ENCODE measurements around the gene THRA.
A peak's percentile ranks its signal among the peaks of the same experiment; 100 is the strongest.

Gene THRA, protein sequence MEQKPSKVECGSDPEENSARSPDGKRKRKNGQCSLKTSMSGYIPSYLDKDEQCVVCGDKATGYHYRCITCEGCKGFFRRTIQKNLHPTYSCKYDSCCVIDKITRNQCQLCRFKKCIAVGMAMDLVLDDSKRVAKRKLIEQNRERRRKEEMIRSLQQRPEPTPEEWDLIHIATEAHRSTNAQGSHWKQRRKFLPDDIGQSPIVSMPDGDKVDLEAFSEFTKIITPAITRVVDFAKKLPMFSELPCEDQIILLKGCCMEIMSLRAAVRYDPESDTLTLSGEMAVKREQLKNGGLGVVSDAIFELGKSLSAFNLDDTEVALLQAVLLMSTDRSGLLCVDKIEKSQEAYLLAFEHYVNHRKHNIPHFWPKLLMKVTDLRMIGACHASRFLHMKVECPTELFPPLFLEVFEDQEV

DNA sequence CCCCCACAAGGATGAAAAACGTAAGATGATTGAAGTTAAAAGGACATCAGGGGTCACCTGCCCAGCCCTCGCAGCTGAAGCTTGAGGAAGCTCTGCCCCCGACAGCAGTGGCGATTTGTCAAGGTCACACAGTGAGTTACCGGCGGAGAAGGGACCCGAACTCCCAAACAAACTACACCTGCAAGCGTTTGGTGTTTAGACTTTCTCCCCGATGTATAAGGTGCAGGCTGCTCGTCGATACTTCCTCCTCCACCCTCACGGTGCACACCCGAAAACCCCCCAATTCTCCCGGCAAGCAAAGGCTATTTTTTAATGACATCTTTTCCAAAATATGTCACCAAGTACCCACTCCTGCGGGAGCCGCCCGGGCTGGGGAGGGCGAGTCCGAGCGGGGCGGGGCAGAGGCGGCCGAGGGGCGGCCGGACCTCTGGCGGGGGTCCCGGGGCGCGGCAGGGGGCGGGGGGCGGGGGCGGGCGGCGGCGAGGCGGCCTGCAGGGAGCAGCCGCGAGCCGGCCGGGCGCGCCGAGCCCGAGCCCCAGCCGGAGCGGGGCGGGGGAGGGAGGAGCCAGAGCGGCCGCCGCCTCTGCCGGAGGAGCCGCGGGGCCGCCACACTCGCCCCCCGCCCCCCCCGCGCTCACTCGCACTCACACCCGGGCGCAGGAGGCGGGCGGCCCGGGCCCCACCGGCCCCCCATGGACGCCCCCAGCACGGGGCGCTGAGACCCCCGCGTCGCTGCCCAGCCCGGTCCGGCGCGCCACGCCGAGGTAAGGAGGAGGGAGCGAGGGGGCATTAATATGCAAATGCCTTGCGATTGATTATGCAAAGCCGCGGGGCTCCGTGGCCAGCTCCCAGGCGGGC is at the start of gene THRA:
THRA (plus strand) TSS at position 637 of the 858 bp plus-strand sequence. CDS start 11,524 bp downstream, outside the sequence.
- peak; percentile 51 for DNase-seq

DNA sequence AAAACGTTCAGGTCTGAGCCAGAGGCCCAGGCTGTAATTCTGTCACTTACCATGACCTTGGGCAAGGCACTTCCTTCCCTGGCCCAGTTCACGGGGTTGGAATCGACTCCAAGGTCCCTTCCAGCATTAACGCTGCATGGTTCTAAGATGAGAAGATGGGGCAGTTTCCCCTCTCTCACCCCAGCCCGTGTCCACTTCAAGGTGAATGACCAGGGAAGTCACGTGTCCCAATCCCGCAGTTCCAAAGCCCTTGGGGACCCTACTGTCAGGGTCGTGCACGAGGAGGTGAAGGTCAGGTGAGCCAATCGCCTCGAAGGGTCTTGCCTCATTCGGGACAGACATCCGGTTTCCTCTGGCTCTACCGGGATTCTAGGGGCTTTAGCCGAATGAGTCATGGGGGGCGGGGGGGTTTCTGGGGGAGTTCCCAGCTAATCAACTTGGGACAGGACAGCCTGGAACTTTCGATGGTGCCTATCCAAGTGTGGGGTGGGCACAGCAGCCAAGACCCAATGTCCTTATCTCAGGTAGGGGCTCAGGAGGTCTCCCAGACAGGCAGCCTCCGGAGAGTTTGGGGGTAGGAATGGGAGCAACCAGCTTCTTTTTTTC is 48.3 kb upstream of the THRA start:
- DNase-seq: no peak

DNA sequence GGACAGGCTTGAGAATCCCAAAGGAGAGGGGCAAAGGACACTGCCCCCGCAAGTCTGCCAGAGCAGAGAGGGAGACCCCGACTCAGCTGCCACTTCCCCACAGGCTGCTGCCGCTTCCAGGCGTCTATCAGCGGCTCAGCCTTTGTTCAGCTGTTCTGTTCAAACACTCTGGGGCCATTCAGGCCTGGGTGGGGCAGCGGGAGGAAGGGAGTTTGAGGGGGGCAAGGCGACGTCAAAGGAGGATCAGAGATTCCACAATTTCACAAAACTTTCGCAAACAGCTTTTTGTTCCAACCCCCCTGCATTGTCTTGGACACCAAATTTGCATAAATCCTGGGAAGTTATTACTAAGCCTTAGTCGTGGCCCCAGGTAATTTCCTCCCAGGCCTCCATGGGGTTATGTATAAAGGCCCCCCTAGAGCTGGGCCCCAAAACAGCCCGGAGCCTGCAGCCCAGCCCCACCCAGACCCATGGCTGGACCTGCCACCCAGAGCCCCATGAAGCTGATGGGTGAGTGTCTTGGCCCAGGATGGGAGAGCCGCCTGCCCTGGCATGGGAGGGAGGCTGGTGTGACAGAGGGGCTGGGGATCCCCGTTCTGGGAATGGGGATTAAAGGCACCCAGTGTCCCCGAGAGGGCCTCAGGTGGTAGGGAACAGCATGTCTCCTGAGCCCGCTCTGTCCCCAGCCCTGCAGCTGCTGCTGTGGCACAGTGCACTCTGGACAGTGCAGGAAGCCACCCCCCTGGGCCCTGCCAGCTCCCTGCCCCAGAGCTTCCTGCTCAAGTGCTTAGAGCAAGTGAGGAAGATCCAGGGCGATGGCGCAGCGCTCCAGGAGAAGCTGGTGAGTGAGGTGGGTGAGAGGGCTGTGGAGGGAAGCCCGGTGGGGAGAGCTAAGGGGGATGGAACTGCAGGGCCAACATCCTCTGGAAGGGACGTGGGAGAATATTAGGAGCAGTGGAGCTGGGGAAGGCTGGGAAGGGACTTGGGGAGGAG is 47.5 kb upstream of the THRA start, which contains the start of gene CSF3:
CSF3 (plus strand) TSS at position 436 of the 993 bp plus-strand sequence; CDS start at position 471, 35 bp downstream.
- no peak for DNase-seq

DNA sequence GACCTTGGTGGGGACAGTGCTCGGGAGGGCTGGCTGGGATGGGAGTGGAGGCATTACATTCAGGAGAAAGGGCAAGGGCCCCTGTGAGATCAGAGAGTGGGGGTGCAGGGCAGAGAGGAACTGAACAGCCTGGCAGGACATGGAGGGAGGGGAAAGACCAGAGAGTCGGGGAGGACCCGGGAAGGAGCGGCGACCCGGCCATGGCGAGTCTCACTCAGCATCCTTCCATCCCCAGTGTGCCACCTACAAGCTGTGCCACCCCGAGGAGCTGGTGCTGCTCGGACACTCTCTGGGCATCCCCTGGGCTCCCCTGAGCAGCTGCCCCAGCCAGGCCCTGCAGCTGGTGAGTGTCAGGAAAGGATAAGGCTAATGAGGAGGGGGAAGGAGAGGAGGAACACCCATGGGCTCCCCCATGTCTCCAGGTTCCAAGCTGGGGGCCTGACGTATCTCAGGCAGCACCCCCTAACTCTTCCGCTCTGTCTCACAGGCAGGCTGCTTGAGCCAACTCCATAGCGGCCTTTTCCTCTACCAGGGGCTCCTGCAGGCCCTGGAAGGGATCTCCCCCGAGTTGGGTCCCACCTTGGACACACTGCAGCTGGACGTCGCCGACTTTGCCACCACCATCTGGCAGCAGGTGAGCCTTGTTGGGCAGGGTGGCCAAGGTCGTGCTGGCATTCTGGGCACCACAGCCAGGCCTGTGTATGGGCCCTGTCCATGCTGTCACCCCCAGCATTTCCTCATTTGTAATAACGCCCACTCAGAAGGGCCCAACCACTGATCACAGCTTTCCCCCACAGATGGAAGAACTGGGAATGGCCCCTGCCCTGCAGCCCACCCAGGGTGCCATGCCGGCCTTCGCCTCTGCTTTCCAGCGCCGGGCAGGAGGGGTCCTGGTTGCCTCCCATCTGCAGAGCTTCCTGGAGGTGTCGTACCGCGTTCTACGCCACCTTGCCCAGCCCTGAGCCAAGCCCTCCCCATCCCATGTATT is 46.5 kb upstream of the THRA start:
- no peak for DNase-seq

DNA sequence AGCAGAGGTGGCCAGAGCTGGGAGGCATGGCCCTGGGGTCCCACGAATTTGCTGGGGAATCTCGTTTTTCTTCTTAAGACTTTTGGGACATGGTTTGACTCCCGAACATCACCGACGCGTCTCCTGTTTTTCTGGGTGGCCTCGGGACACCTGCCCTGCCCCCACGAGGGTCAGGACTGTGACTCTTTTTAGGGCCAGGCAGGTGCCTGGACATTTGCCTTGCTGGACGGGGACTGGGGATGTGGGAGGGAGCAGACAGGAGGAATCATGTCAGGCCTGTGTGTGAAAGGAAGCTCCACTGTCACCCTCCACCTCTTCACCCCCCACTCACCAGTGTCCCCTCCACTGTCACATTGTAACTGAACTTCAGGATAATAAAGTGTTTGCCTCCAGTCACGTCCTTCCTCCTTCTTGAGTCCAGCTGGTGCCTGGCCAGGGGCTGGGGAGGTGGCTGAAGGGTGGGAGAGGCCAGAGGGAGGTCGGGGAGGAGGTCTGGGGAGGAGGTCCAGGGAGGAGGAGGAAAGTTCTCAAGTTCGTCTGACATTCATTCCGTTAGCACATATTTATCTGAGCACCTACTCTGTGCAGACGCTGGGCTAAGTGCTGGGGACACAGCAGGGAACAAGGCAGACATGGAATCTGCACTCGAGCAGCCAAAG is 45.2 kb upstream of the THRA start:
- no peak for DNase-seq

DNA sequence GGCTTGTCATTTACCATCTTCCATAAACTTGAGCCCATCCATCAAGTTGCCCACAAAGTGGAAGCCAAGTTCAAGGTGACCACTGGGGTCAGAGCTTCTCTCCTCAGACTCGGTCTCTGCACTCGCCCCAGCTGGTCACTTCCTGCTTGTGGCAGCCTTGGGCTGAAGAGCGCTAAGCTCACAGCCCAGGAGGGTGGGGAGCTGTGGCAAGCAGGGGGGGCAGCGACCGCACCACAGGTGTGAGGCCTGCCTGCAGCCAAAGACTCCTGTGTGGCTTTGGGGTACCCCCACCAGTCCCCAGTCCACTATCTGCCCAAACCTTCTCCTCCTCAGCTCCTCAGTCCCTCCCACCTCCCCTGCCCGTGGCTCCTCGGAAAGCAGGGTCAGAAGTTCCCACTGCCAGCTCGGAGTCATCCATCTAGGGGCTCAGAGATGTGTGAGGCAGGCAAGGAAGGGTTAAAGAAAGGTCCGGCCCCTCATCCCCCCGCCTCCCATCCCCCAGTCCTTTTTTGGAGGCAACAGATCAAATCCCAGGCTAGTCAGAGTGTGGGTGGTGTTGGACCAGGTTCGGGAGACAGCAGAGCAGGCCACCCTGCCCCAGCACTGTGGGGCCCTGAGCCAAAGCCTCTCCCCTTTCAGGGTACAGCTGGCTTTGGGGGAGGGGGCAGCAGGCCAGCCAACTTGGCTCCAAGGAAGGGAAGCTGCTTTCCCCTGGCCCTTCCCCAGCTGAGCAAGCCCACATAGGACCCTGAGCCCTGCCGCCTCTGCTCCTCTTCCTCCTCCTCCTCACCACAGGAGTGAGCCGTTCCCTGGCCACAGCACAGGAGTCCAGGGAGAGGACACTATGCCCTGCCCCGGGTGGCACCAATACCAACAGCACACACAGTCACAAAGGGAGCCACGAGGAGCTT is 44.3 kb upstream of the THRA start:
- DNase-seq: no peak

DNA sequence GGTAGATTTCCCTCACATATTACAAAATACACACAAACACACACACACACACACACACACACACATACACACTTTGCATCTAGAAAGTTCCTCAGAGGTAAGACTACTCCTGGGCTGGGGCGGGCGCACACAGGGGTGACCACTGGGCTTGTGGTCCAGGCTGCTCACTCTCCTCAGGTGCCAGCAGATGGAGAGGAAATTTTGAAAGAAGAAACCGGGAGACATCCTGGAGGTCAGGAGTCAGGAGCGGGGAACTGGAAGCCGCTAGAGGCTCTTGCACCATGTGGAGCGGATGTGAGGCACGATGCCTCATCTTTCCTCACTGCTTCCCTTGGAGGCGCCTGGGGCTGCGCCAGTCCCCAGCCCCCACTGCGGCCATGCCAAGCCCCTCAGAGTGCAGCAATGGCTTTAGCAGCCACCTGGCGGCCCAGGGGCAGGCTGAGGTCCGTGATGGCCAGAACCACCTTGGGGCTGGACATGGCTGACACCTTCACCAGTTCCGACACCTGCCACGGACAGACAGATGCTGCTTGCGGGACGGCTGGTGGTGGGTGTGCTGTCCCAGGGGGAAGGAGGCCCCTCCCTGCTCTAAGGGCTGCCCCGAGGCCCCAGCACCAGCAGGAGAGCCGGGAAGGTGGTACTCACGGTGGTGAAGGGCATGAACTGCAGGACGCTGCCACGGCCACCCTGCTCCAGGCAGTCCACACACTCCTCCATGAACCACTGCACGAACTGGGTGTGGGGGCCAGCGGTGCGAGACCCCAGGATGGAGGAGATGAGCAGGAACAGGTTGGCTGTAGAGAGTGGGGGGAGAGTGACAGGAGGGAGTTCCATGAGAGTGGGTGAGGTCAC is 43.4 kb upstream of the THRA start:
- no peak for DNase-seq

DNA sequence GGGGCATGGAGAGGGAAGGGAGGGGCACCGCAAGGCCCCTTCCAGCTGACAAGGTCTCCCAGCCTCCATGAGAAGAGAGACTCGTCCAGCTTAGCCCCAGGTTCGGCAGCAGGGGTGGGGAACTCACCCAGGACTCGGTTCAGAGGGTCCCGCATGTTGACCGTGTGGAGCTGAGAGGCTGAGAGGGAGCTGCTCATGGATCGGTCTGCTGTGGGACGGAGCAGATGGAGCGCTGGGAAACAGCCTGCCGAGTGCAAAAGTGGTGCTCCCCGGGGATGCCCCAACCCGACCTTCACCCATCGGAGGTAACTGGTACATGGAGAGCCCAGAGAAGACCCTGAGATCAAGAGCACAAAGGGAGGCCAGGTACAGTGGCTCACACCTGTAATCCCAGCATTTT is 42.6 kb upstream of the THRA start:
- no peak for DNase-seq

DNA sequence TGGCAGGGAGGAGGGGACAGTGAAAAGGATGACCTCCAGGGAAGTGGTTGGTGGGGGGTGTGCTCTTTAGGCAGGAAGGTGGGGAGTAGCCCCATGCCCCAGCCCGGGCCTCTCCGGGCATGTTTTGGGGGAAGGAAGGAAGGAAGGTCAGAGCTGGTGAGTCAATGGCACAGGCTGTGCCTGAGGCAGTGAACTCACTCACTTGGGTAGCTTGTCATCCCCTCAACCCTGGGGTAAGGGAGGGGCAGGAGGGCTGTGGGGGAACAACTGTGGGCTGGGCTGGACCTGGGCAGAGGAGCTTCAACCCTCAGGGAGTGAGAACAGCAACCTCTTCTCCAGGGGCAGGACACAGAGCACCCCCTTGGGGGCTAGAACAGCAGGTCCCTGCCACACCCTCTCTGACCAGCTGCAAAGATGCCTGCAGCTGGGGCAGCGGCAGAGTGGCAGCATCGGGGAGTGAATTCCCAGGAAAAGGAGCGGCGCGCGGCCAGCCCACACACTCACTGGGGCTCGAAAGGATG is 41.3 kb upstream of the THRA start:
- no peak for DNase-seq

DNA sequence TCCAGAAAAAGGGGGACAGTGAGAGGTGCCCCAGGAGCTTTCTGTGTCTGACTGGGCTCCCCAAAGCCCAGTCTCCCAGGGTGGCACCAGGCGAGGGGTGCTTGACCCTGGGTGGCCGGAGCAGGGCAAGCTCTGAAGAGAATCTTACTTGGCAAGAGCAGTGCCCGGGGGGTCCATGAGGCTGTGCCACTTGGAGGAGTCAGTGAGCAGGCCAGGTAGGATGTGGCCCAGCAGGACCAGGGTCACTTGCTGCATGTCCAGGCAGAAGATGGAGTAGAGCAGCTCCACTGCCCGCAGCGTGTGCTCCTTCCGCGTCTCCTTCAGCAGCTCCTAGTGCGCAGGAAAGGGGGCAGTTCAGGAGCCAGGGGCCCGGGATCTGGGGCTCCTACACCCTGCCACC is 40.3 kb upstream of the THRA start:
- no peak for DNase-seq

DNA sequence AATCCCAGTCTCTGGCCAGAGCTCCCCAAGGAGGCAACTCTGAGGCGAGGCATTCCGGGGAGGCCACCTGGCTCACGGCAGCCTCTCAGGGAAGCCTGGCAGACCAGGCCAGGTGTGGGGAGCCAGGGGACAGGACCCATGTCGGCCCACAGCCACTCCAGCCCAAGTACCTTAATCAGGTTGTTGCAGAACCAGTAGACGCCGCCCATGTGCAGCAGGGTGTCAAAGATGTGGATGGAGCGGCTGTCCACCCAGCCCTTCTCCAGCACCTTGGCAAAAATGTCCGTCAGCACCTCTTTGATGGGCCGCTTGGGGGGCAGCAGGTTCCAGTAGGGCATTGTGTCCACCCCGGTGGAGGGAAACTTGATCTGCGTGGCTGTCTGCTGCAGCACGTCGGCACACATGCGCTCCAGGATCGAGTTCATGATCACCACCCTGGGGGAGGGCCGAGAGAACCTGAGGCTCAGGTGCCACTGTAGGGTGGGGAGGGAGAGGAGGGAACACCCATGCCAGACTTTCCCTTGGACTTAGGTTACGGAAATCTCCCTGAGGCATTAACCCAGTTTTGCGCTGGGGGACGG is 39.7 kb upstream of the THRA start:
- no peak for DNase-seq

DNA sequence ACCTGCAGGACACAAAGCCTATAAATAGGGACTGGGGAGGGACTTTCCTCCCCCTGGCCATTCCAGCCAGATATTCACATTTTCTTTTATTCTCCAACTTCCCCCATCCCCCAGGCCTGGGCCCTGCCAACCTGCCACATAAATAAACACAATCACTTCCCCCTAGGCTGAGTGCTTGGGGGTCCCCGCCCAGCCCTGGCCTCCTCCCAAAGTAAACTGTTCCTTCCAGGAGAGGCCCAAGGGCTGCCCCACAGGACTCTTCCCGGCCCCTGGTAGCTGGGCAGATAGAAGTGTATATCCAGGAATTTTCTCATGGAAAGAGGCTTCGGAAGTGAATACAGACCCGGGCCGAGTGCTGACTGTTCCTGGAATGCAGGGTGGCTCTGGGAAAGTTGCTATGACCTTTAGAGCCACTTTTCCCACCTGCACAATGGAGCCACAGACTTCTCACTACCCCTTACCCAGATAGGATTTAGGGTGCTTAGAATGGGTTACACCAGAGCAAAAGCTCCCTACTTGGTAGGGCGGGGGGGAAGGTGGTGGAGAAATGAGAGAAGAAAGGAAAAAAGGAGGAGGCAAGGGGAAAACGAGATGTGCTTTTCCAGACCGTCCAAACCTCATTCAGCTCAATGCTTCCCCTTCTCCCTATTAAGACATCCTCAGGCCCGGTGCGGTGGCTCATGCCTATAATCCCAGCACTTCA is 39.0 kb upstream of the THRA start:
- no peak for DNase-seq

DNA sequence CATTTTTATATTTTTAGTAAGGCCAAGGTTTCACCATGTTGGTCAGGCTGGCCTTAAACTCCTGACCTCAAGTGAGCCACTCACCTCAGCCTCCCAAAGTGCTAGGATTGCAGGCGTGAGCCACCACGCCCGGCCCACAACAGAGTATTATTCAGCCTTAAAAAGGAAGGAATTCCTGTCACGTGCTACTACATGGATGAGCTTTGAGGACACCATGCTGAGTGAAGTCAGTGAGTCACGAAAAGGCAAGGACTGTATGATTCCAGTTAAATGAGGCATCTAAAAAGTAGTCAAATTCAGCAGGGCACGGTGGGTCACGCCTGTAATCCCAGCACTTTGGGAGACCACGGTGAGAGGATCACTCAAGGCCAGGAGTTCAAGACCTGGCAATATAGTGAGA is 37.9 kb upstream of the THRA start:
- DNase-seq: no peak

DNA sequence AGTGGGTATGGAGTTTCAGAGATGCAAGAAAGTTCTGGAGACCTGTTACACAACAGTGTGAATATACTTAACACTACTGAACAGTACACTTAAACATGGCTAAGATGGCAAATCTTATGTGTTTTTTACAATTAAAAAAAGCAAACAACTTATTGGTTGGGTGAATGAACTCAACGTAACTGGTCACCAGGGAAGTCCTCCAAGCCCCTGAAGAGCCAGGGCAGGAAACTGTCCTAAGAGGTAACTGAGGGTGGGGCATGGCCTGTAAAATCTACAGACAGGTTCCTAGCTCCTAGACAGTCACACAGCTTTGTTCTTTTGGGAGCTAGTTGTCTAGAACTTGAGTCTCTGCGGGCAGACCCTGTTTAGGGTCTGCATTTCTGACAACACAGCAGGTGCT is 37.2 kb upstream of the THRA start:
- DNase-seq: no peak

DNA sequence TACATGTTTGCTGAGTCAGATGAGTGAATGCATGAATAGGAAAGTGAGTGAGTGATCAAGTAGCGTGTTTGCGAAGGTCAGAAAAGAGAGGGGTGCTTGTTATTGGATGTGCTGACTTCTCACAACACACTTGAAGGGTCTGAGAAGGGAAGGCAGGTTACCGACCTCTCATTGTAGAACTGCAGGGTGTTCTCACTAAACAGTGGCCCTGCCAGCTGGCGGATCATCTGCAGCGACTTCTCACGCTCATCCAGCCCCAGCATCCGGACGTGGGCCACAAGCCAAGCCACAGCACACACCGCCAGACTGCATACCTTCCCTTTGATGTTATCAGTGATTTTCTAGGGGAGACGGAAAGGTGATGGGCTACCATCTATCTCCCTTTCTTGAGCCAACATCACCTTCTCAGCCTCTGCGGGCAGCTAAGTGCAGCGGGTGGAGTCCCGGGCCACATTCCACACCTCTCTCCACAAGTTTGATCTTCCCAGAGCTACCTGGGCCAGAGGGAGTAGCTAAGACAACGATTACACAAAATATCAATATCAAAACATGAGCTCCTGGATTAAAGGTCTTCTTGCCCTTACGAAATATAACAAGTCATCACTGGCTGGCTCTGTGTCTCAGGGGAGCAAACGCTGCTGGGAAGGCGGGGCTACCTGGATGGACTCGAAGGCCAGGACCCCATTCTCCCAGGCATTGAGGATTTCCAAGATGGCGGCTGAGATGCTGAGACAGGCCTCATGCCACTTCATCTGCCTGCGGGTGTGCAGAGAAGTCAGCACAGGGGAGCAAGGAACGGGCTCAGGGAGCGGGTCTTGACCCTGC is 36.6 kb upstream of the THRA start:
- DNase-seq: no peak

All from activated T-cell treated with anti-CD3 and anti-CD28 coated beads for 4 hours (primary cell).